Mammary epithelial cell (primary cell): ENCODE results near the gene APOBEC3F.
"Not testable (repeated sequence)": the region's sequence is repeated elsewhere in the genome, so short reads cannot be mapped to it uniquely, and the experiment has no call there.

Experiments
- CTCF ChIP-seq, 2 donors: IDR thresholded peaks in 1 of 2; conservative IDR thresholded peaks in 1 of 2; 2 replicates each; pipeline ENCODE4 v1.5.1; 2011 to 2012; ENCODE audit warnings: inconsistent platforms in 2 of 2, low read length in 2 of 2, mild to moderate bottlenecking in 2 of 2, control low read depth in 1 of 2, low read depth in 1 of 2; ENCODE audit not compliant: insufficient read depth in 1 of 2; ENCODE audit errors: extremely low read depth in 1 of 2
- EZH2 ChIP-seq: IDR thresholded peaks from 2 replicates; pipeline ENCODE4 v1.6.1; 2012; ENCODE audit warnings: low read length, inconsistent platforms, borderline replicate concordance

GRCh38 chr22:39063904-39064303 lies 23.2 kb downstream of the APOBEC3F start:
- not testable (repeated sequence) for TF ChIP-seq CTCF (conservative IDR thresholded peaks at IDR 0.05 in 1 of 2, IDR thresholded peaks at IDR 0.05 in 1 of 2; ENCODE audit: extremely low read depth in 1 of 2, insufficient read depth in 1 of 2, low read depth in 1 of 2, low read length in 2 of 2); EZH2
